ENCODE measurements around the gene NDUFA13. TPM values are rescaled to one million over a fixed set of nuclear protein-coding genes. Genes with fewer than 3 reads are reported as not detected.

NDUFA13 gene
- total and polyA plus RNA-seq, 11 donors, result 101 to 1,476 (median 960) TPM

DNA sequence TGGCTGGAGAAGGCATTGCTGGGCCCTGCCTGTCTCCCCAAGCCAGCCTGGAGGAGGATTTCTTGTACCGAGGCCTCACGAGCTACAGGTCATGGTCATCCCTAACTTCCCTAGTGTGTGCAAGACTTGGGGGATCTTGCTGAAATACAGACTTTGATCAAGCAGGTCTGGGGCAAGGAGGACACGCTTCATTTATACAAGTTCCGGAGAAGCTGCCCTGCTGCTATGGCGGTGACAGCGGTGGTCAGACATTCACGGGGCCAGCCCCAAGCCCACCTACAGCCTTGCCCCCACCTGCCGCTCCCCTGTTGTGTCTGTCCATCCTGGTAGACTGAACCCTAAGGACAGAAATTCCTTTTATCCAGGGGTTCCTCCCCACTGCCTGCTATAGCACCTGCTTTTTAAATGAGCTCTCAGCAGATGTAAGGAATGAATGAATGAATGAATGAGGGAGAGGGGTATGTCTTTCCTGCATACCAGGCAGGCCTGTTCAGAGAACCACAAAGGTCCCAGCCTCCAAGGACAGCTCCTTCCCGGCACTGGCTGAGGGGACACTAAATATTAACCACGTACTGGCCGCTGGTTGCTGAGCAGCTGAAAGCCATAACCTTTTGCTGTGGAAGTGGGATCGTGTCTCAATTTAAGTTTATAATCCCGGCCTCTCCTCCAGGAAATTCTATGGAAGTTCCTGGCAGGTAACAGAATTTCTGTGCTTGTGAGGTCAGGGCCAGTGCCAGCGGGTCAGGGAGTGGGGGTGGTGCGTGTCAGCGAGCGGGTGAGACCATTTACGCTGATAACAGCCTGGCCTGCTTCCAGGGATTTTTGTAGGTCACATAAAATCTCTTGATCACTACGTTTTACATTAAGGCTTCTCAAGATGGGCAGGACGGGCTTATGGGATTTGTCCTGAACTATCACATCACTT lies 27.8 kb upstream of the NDUFA13 start:
- intact Hi-C loops (cut with DNase I), result loop anchor here in 2 of 10 donors (5.0 to 10.0 kb wide), 3 partner anchors 81 to 343 kb away; partner anchors contain the start of gene GATAD2A (in 1 of the 2)
- WGBS, 4 donors, result 43 to 51% (median 47%) methylated on average over 15 to 20 of the region's 20 CpGs
- Histone ChIP-seq H3K27ac (peak overlapping the region; percentile 38 to 94 (median 70)), H3K4me3 (peak overlapping the region in 5 of 12 donors; percentile 1 to 40 (median 30)), H3K4me1 (peaks cover 10 to 64% (median 46%) of the 10 kb centered on the region in 12 donors), H3K36me3 (peaks cover 0 to 34% (median 10%) of the 10 kb centered on the region in 9 donors), H3K27me3 (no peaks in the 10 kb centered on the region), H3K9me3 (no peaks in the 10 kb centered on the region)
- TF ChIP-seq, protein P1, sequence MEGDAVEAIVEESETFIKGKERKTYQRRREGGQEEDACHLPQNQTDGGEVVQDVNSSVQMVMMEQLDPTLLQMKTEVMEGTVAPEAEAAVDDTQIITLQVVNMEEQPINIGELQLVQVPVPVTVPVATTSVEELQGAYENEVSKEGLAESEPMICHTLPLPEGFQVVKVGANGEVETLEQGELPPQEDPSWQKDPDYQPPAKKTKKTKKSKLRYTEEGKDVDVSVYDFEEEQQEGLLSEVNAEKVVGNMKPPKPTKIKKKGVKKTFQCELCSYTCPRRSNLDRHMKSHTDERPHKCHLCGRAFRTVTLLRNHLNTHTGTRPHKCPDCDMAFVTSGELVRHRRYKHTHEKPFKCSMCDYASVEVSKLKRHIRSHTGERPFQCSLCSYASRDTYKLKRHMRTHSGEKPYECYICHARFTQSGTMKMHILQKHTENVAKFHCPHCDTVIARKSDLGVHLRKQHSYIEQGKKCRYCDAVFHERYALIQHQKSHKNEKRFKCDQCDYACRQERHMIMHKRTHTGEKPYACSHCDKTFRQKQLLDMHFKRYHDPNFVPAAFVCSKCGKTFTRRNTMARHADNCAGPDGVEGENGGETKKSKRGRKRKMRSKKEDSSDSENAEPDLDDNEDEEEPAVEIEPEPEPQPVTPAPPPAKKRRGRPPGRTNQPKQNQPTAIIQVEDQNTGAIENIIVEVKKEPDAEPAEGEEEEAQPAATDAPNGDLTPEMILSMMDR (IDR thresholded peaks at IDR 0.05), result no peak
- no peak for TF ChIP-seq POLR2A (IDR thresholded peaks at IDR 0.05)
- ATAC-seq, result no peak
- DNase-seq, result peak in 2 of 5 donors; percentile 43 to 56

DNA sequence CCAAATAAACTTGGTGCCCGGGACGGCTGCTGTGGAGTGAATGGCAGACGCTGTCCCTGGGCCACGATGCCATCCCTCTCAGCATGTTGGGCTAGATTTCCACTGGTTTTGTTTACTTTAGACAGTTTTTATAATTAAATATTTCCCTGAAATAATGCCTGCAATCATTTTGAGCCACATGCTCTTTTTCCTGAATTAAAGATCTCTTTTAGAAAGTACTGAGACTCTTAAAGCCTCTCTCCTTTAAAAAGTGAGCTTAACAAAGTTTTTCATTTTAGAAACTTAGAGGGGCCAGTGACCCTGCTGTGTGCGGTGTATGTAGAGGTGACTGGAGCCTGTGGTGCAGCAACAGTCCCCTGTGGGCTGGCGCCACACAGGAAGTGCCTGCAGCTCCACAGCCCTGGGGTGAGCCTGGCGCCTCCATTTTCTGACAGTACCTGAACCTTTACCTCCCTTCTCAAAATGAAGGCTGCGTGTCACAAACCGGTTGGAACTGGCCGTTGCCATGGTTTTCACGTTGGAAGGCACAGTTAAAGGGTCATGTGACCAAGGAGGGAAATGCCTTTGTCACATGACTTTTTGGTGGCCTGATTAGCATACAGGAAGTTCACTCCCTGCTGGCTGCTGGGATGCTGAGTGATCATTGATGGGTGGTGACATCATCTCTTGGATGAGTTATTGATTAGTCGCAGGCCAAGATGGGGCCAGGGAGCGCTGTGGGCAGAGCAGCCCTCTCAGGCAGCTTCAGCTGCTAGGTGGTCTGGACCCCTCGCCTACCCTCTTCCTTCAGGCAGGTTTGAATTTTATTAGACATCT lies 26.9 kb upstream of the NDUFA13 start:
- H3K9me3 ChIP-seq, result no peaks in the 10 kb centered on the region
- peak overlapping the region; percentile 38 to 94 (median 70) for H3K27ac ChIP-seq
- TF ChIP-seq, protein P1 (IDR thresholded peaks at IDR 0.05), result no peak
- no peak for TF ChIP-seq POLR2A (IDR thresholded peaks at IDR 0.05)
- H3K36me3 ChIP-seq, result peaks cover 0 to 39% (median 17%) of the 10 kb centered on the region in 9 donors
- H3K27me3 ChIP-seq, result no peaks in the 10 kb centered on the region
- 36 to 47% (median 40%) methylated on average over 13 to 14 of the region's 14 CpGs for WGBS, 4 donors
- intact Hi-C loops (cut with DNase I), result loop anchor here in 3 of 10 donors (1.0 to 10.0 kb wide), 4 partner anchors 82 to 344 kb away; partner anchors contain the start of gene GATAD2A (in 1 of the 3)
- ATAC-seq (peak; percentile 10 to 68 (median 56)), DNase-seq (peak; percentile 77 to 84 (median 79))
- peak overlapping the region in 8 of 12 donors; percentile 1 to 40 (median 25) for H3K4me3 ChIP-seq
- H3K4me1 ChIP-seq, result peaks cover 10 to 60% (median 45%) of the 10 kb centered on the region in 12 donors

- DNase-seq (peak in 1 of 5 donors; percentile 27), ATAC-seq (peak in 3 of 4 donors; percentile 3 to 6 (median 6))
- peak overlapping the region in 4 of 12 donors; percentile 1 to 40 (median 32) for H3K4me3 ChIP-seq
- peak overlapping the region; percentile 14 to 94 (median 70) for H3K27ac ChIP-seq
- no peak for TF ChIP-seq POLR2A (IDR thresholded peaks at IDR 0.05)
- TF ChIP-seq, protein P1 (IDR thresholded peaks at IDR 0.05), result no peak
- 54 to 59% (median 56%) methylated on average over 7 to 9 of the region's 9 CpGs for WGBS, 4 donors
- H3K27me3 ChIP-seq, result no peaks in the 10 kb centered on the region
- intact Hi-C loops (cut with DNase I), result loop anchor here (1.0 to 10.0 kb wide), 11 partner anchors 81 to 345 kb away; partner anchors contain the start of genes GATAD2A (in 5 of the 10), BORCS8 (in 1 of the 10) and RFXANK (in 1 of the 10)
- no peaks in the 10 kb centered on the region for H3K9me3 ChIP-seq
- peaks cover 0 to 46% (median 25%) of the 10 kb centered on the region in 9 donors for H3K36me3 ChIP-seq
- peaks cover 10 to 55% (median 43%) of the 10 kb centered on the region in 12 donors for H3K4me1 ChIP-seq
These were observed 26.2 kb upstream of the NDUFA13 start for GRCh38 chr19:19489804-19490204.

Measured in heart left ventricle (tissue), 16 donors.